ENCODE data around the gene BAIAP2. TPM values are rescaled to one million over a fixed set of nuclear protein-coding genes. Genes with fewer than 3 reads are reported as not detected.
A peak's percentile ranks its signal among the peaks of the same experiment; 100 is the strongest.

BAIAP2 gene
- total RNA-seq, 3 donors from 2014 or later, result 21.0 to 47.0 (median 37.6) TPM

GRCh38 chr17:81018044-81018802 lies 16.7 kb upstream of the BAIAP2 start:
- peak overlapping the region; percentile 9 to 60 (median 23) for H3K4me3 ChIP-seq
- peaks cover 0 to 3% of the 10 kb centered on the region in 2 donors for H3K27me3 ChIP-seq
- H3K36me3 ChIP-seq, result no peaks in the 10 kb centered on the region
- H3K4me1 ChIP-seq, result peaks cover 0 to 14% of the 10 kb centered on the region in 2 donors
- TF ChIP-seq, protein P1, sequence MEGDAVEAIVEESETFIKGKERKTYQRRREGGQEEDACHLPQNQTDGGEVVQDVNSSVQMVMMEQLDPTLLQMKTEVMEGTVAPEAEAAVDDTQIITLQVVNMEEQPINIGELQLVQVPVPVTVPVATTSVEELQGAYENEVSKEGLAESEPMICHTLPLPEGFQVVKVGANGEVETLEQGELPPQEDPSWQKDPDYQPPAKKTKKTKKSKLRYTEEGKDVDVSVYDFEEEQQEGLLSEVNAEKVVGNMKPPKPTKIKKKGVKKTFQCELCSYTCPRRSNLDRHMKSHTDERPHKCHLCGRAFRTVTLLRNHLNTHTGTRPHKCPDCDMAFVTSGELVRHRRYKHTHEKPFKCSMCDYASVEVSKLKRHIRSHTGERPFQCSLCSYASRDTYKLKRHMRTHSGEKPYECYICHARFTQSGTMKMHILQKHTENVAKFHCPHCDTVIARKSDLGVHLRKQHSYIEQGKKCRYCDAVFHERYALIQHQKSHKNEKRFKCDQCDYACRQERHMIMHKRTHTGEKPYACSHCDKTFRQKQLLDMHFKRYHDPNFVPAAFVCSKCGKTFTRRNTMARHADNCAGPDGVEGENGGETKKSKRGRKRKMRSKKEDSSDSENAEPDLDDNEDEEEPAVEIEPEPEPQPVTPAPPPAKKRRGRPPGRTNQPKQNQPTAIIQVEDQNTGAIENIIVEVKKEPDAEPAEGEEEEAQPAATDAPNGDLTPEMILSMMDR (IDR thresholded peaks at IDR 0.05), result no peak
- TF ChIP-seq POLR2AphosphoS5 (IDR thresholded peaks at IDR 0.05), result peak in 1 of 3 donors; percentile 17
- no peak for TF ChIP-seq POLR2A (IDR thresholded peaks at IDR 0.05)
- no peaks in the 10 kb centered on the region for H3K9me3 ChIP-seq
- no peak for DNase-seq (ENCODE audit: low spot score in 2 of 2)
- intact Hi-C loops (cut with DNase I; ENCODE audit: low total_unique reads), result no loop called here
- peak overlapping the region; percentile 71 to 87 for H3K27ac ChIP-seq

GRCh38 chr17:81019563-81020442 lies 15.1 kb upstream of the BAIAP2 start:
- no peak overlapping the region for H3K4me3 ChIP-seq
- no peaks in the 10 kb centered on the region for H3K36me3 ChIP-seq
- H3K27ac ChIP-seq, result no peak overlapping the region
- peaks cover 0 to 14% of the 10 kb centered on the region in 2 donors for H3K4me1 ChIP-seq
- intact Hi-C loops (cut with DNase I; ENCODE audit: low total_unique reads), result no loop called here
- TF ChIP-seq POLR2A (IDR thresholded peaks at IDR 0.05) (no peak), POLR2AphosphoS5 (IDR thresholded peaks at IDR 0.05) (no peak)
- TF ChIP-seq, protein P1 (IDR thresholded peaks at IDR 0.05), result no peak
- peaks cover 0 to 3% of the 10 kb centered on the region in 2 donors for H3K27me3 ChIP-seq
- no peak for DNase-seq (ENCODE audit: low spot score in 2 of 2)
- H3K9me3 ChIP-seq, result no peaks in the 10 kb centered on the region

DNA sequence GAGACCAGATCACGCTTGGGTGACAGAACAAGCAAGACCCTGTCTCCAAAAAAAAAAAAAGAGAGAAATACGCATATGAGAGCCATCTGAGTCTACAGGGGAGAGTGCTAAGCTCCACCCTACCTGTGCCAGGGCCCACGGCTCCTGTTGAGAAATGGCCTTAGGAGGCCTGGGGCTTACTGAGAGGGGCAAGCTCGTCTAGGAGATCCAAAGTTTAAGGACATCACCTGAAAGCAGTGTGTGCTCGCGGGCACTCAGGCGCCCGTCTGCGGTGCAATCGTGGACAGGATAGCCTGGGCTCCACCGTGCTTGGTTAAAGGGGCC lies 14.5 kb upstream of the BAIAP2 start:
- peak overlapping the region; percentile 72 to 80 for H3K27ac ChIP-seq
- H3K36me3 ChIP-seq, result no peaks in the 10 kb centered on the region
- H3K4me3 ChIP-seq, result no peak overlapping the region
- TF ChIP-seq POLR2AphosphoS5 (IDR thresholded peaks at IDR 0.05) (no peak), POLR2A (IDR thresholded peaks at IDR 0.05) (no peak)
- TF ChIP-seq, protein P1 (IDR thresholded peaks at IDR 0.05), result no peak
- H3K9me3 ChIP-seq, result no peaks in the 10 kb centered on the region
- H3K4me1 ChIP-seq, result peaks cover 0 to 14% of the 10 kb centered on the region in 2 donors
- H3K27me3 ChIP-seq, result peaks cover 0 to 3% of the 10 kb centered on the region in 2 donors
- intact Hi-C loops (cut with DNase I; ENCODE audit: low total_unique reads), result no loop called here
- DNase-seq (ENCODE audit: low spot score in 2 of 2), result no peak

GRCh38 chr17:81020767-81021497 lies 14.0 kb upstream of the BAIAP2 start:
- Histone ChIP-seq H3K36me3 (no peaks in the 10 kb centered on the region), H3K27me3 (peaks cover 2 to 3% of the 10 kb centered on the region in 2 donors), H3K4me3 (peak overlapping the region in 1 of 3 donors; percentile 8), H3K9me3 (no peaks in the 10 kb centered on the region), H3K4me1 (peaks cover 0 to 14% of the 10 kb centered on the region in 2 donors), H3K27ac (peak overlapping the region; percentile 72 to 80)
- DNase-seq (ENCODE audit: low spot score in 2 of 2), result no peak
- TF ChIP-seq POLR2A (IDR thresholded peaks at IDR 0.05), result no peak
- TF ChIP-seq, protein P1 (IDR thresholded peaks at IDR 0.05), result no peak
- intact Hi-C loops (cut with DNase I; ENCODE audit: low total_unique reads), result no loop called here

Data from breast epithelium (tissue), 4 donors.